Thyroid gland (tissue), 4 donors: ENCODE data around the gene FAM193A. TPM values are rescaled to one million over a fixed set of nuclear protein-coding genes. Genes with fewer than 3 reads are reported as not detected.
"Not testable (repeated sequence)": the region's sequence is repeated elsewhere in the genome, so short reads cannot be mapped to it uniquely, and the experiment has no call there.

ENCODE experiments used
- DNase-seq, 2 donors: peaks; one replicate each; pipeline ENCODE4 v3.0.0-alpha.2; 2019
- H3K27ac ChIP-seq, 3 donors: fragments of 200-600 bp; sonication (generic); 1 replicate in 2 of 3; 2 replicates in 1 of 3; pipeline ENCODE4 v1.5.1; 2016 to 2019; ENCODE audit warnings: mild to moderate bottlenecking in 1 of 3, moderate library complexity in 1 of 3
- H3K27me3 ChIP-seq: fragments of 200-600 bp; sonication (generic); one replicate; pipeline ENCODE4 v1.5.1; 2019
- H3K36me3 ChIP-seq, 2 donors: fragments of 200-600 bp; sonication (generic); one replicate each; pipeline ENCODE4 v1.5.1; 2016 to 2019
- H3K4me1 ChIP-seq, 2 donors: fragments of 200-600 bp; sonication (generic); one replicate each; pipeline ENCODE4 v1.5.1; 2017 to 2019
- H3K4me3 ChIP-seq, 3 donors: fragments of 200-600 bp; sonication (generic); replicated peaks in 1 of 3; 1 replicate in 2 of 3; 2 replicates in 1 of 3; pipeline ENCODE4 v1.5.1; 2016; ENCODE audit warnings: mild to moderate bottlenecking in 1 of 3
- H3K9me3 ChIP-seq: fragments of 200-600 bp; sonication (generic); one replicate; pipeline ENCODE4 v1.5.1; 2017
- POLR2A ChIP-seq, 2 donors: fragments of 450-650 bp; IDR thresholded peaks; one replicate each; pipeline ENCODE4 v1.6.1; 2017; ENCODE audit warnings: antibody characterized with exemption in 2 of 2, mild to moderate bottlenecking in 2 of 2, moderate library complexity in 1 of 2
- WGBS, 2 donors: methylation state at CpG; one replicate each; pipeline ENCODE4 v1.1.5; 2017; 5-methylcytosine and 5-hydroxymethylcytosine counted together
- intact Hi-C: fragments of 100-400 bp; cut with DNase I; formaldehyde crosslinking; loops from one replicate; pipeline ENCODE4 v1.15.1; 2023
- total RNA-seq, 4 donors: library from RNA; depleted of rRNA; stranded (reverse); fragments of >200 nt; gene quantifications; one replicate each; pipeline ENCODE4 v1.2.3, GENCODE V29; 2016
- TF ChIP-seq, protein P1 (sequence below), 6 experiments: fragments of 200-600 bp in 3 of 6; fragments of 450-650 bp in 3 of 6; sonication (generic) in 3 of 6; IDR thresholded peaks; one replicate each; pipeline ENCODE4 v1.5.1; 2016 to 2019; ENCODE audit warnings: antibody characterized with exemption in 6 of 6, mild to moderate bottlenecking in 2 of 6, inconsistent platforms in 1 of 6, moderate library complexity in 1 of 6

Gene FAM193A
- total RNA-seq, 4 donors from 2014 or later: 22.4 to 36.7 (median 30.3) TPM

- Histone ChIP-seq H3K4me1 (peaks cover 0 to 7% of the 10 kb centered on the region in 2 donors), H3K9me3 (no peaks in the 10 kb centered on the region), H3K27me3 (no peaks in the 10 kb centered on the region), H3K4me3 (no peak overlapping the region), H3K36me3 (no peaks in the 10 kb centered on the region), H3K27ac (no peak overlapping the region)
- 90 to 91% methylated on average over 6 of the region's 6 CpGs for WGBS, 2 donors
- DNase-seq: no peak
- no peak for TF ChIP-seq POLR2A (IDR thresholded peaks at IDR 0.05)
- intact Hi-C loops: no loop called here
Measured at GRCh38 chr4:2617955-2618354, 81.5 kb downstream of the FAM193A start.

DNA sequence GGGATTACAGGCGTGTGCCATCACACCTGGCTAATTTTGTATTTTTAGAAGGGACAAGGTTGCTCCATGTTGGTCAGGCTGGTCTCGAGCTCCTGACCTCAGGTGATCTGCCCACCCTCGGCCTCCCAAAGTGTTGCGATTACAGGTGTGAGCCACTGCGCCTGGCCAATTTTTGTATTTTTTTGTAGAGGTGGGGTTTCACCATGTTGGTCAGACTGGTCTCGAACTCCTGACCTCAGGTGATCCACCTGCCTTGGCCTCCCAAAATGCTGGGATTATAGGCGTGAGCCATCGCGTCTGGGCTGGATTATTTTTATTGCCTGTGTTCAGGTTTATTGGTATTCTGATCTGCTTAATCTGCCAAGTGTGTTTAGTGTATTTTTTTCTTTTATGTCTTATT lies 82.3 kb downstream of the FAM193A start:
- intact Hi-C loops, DNase-seq, H3K36me3 ChIP-seq, H3K27me3 ChIP-seq, H3K4me3 ChIP-seq, H3K4me1 ChIP-seq, H3K27ac ChIP-seq, H3K9me3 ChIP-seq: not testable (repeated sequence)
- WGBS, 2 donors: 94 to 97% methylated on average over 9 of the region's 9 CpGs

- TF ChIP-seq, protein P1, sequence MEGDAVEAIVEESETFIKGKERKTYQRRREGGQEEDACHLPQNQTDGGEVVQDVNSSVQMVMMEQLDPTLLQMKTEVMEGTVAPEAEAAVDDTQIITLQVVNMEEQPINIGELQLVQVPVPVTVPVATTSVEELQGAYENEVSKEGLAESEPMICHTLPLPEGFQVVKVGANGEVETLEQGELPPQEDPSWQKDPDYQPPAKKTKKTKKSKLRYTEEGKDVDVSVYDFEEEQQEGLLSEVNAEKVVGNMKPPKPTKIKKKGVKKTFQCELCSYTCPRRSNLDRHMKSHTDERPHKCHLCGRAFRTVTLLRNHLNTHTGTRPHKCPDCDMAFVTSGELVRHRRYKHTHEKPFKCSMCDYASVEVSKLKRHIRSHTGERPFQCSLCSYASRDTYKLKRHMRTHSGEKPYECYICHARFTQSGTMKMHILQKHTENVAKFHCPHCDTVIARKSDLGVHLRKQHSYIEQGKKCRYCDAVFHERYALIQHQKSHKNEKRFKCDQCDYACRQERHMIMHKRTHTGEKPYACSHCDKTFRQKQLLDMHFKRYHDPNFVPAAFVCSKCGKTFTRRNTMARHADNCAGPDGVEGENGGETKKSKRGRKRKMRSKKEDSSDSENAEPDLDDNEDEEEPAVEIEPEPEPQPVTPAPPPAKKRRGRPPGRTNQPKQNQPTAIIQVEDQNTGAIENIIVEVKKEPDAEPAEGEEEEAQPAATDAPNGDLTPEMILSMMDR (IDR thresholded peaks at IDR 0.05): no peak
- TF ChIP-seq POLR2A (IDR thresholded peaks at IDR 0.05): no peak
- 73 to 74% methylated on average over 8 of the region's 8 CpGs for WGBS, 2 donors
- no peak overlapping the region for H3K4me3 ChIP-seq
- no peak for DNase-seq
- intact Hi-C loops: no loop called here
- no peak overlapping the region for H3K27ac ChIP-seq
- no peaks in the 10 kb centered on the region for H3K9me3 ChIP-seq
- no peaks in the 10 kb centered on the region for H3K27me3 ChIP-seq
- H3K4me1 ChIP-seq: peaks cover 0 to 7% of the 10 kb centered on the region in 2 donors
- no peaks in the 10 kb centered on the region for H3K36me3 ChIP-seq
Measured at GRCh38 chr4:2619459-2619858, 83.0 kb downstream of the FAM193A start.

DNA sequence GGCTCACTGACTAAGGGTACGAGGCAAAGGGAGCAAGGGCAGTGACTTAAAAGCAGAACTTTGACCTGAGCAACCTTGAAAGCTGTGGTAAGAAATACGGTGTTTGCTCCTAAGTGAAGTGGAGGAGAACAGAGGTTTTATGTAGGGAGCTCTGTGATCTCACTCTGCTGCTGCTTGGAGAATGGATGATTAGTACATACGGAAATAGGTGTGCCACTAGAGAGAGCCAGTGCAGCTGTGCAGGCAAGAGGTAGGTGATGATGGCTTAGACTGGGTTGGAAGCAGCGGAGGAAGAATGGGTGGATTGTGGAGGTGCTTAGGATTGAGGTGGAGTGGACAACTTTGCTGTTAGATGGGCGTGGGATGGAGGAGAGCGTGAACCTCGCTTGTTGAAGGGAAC lies 85.0 kb downstream of the FAM193A start:
- DNase-seq: no peak
- no peak for TF ChIP-seq POLR2A (IDR thresholded peaks at IDR 0.05)
- TF ChIP-seq, protein P1 (IDR thresholded peaks at IDR 0.05): no peak
- Histone ChIP-seq H3K4me3 (no peak overlapping the region), H3K9me3 (no peaks in the 10 kb centered on the region), H3K27me3 (no peaks in the 10 kb centered on the region), H3K27ac (no peak overlapping the region), H3K36me3 (peaks cover 5 to 6% of the 10 kb centered on the region in 2 donors), H3K4me1 (peaks cover 0 to 7% of the 10 kb centered on the region in 2 donors)
- WGBS, 2 donors: 95 to 96% methylated on average over 7 of the region's 7 CpGs
- intact Hi-C loops: no loop called here

GRCh38 chr4:2623442-2623841 lies 87.0 kb downstream of the FAM193A start:
- H3K4me1 ChIP-seq: peaks cover 0 to 7% of the 10 kb centered on the region in 2 donors
- no peak for DNase-seq

GRCh38 chr4:2624782-2625530 lies 88.5 kb downstream of the FAM193A start:
- peaks cover 10 to 21% of the 10 kb centered on the region in 2 donors for H3K36me3 ChIP-seq
- H3K27me3 ChIP-seq: no peaks in the 10 kb centered on the region
- no peak for TF ChIP-seq POLR2A (IDR thresholded peaks at IDR 0.05)
- TF ChIP-seq, protein P1 (IDR thresholded peaks at IDR 0.05): no peak
- no peak for DNase-seq
- peaks cover 0 to 1% of the 10 kb centered on the region in 2 donors for H3K4me1 ChIP-seq
- no peaks in the 10 kb centered on the region for H3K9me3 ChIP-seq
- 80 to 87% methylated on average over 22 of the region's 22 CpGs for WGBS, 2 donors
- intact Hi-C loops: no loop called here
- H3K27ac ChIP-seq: no peak overlapping the region
- no peak overlapping the region for H3K4me3 ChIP-seq

More at GRCh38 chr4:2623442-2623841, 87.0 kb downstream of the FAM193A start:
- H3K27me3 ChIP-seq: no peaks in the 10 kb centered on the region
- no peak overlapping the region for H3K4me3 ChIP-seq
- no peaks in the 10 kb centered on the region for H3K9me3 ChIP-seq
- intact Hi-C loops: no loop called here
- peaks cover 10 to 18% of the 10 kb centered on the region in 2 donors for H3K36me3 ChIP-seq
- TF ChIP-seq, protein P1 (IDR thresholded peaks at IDR 0.05): no peak
- TF ChIP-seq POLR2A (IDR thresholded peaks at IDR 0.05): no peak
- H3K27ac ChIP-seq: no peak overlapping the region
- WGBS, 2 donors: 88 to 100% methylated on average over 5 to 6 of the region's 6 CpGs
